HEK293 (cell line): ENCODE results near the gene HOXA3.

Source experiments
- KLF16 ChIP-seq: fragments of 450-650 bp; formaldehyde crosslinking; IDR thresholded peaks from 2 replicates; pipeline ENCODE4 v1.5.1; 2017; ENCODE audit warnings: missing biosample characterization, missing genetic modification characterization
- KLF8 ChIP-seq: fragments of 450-650 bp; formaldehyde crosslinking; IDR thresholded peaks from 2 replicates; pipeline ENCODE4 v1.5.1; 2016; ENCODE audit warnings: missing biosample characterization, missing genetic modification characterization
- KLF9 ChIP-seq: fragments of 450-650 bp; formaldehyde crosslinking; IDR thresholded peaks from 2 replicates; pipeline ENCODE4 v1.5.1; 2016; ENCODE audit warnings: missing biosample characterization, missing genetic modification characterization, low read depth
- OSR2 ChIP-seq: fragments of 450-650 bp; formaldehyde crosslinking; IDR thresholded peaks from 2 replicates; pipeline ENCODE4 v1.5.1; 2016; ENCODE audit warnings: missing biosample characterization, missing genetic modification characterization
- SALL2 ChIP-seq: fragments of 450-650 bp; formaldehyde crosslinking; IDR thresholded peaks from 2 replicates; pipeline ENCODE4 v1.5.0; 2017; ENCODE audit warnings: missing biosample characterization, mild to moderate bottlenecking, missing genetic modification characterization, borderline replicate concordance
- SCRT2 ChIP-seq: fragments of 450-650 bp; formaldehyde crosslinking; IDR thresholded peaks from 2 replicates; pipeline ENCODE4 v1.5.1; 2016; ENCODE audit warnings: missing biosample characterization, missing genetic modification characterization
- SP2 ChIP-seq: fragments of 450-650 bp; formaldehyde crosslinking; IDR thresholded peaks from 2 replicates; pipeline ENCODE4 v1.5.1; 2016; ENCODE audit warnings: missing biosample characterization, missing genetic modification characterization
- SP3 ChIP-seq: fragments of 450-650 bp; formaldehyde crosslinking; IDR thresholded peaks from 2 replicates; pipeline ENCODE4 v1.5.1; 2016; ENCODE audit warnings: missing biosample characterization, missing genetic modification characterization
- YY2 ChIP-seq: fragments of 450-650 bp; formaldehyde crosslinking; IDR thresholded peaks from 2 replicates; pipeline ENCODE4 v1.5.1; 2016; ENCODE audit warnings: missing biosample characterization, missing genetic modification characterization
- ZBTB21 ChIP-seq: fragments of 450-650 bp; formaldehyde crosslinking; IDR thresholded peaks from 2 replicates; pipeline ENCODE4 v1.5.1; 2017; ENCODE audit warnings: missing biosample characterization, missing genetic modification characterization
- ZBTB48 ChIP-seq: fragments of 450-650 bp; formaldehyde crosslinking; IDR thresholded peaks from 2 replicates; pipeline ENCODE4 v1.5.1; 2016; ENCODE audit warnings: missing biosample characterization, missing genetic modification characterization
- ZNF114 ChIP-seq: fragments of 450-650 bp; formaldehyde crosslinking; IDR thresholded peaks from 2 replicates; pipeline ENCODE4 v1.5.0; 2017; ENCODE audit warnings: missing biosample characterization, missing genetic modification characterization
- ZNF121 ChIP-seq: fragments of 450-650 bp; formaldehyde crosslinking; IDR thresholded peaks from 2 replicates; pipeline ENCODE4 v1.5.1; 2016; ENCODE audit warnings: missing biosample characterization, missing genetic modification characterization
- ZNF202 ChIP-seq: fragments of 450-650 bp; formaldehyde crosslinking; IDR thresholded peaks from 2 replicates; pipeline ENCODE4 v1.5.1; 2016; ENCODE audit warnings: missing biosample characterization, missing genetic modification characterization, borderline replicate concordance
- ZNF274 ChIP-seq, 2 experiments: fragments of 200-500 bp in 1 of 2; fragments of 450-650 bp in 1 of 2; sonication (Bioruptor generic) in 1 of 2; formaldehyde crosslinking in 1 of 2; IDR thresholded peaks; 2 replicates each; pipeline versions ENCODE4 v1.5.1 to v1.6.1; 2014 to 2016; ENCODE audit warnings: borderline replicate concordance in 1 of 2, inconsistent platforms in 1 of 2, low read length in 1 of 2, missing biosample characterization in 1 of 2, missing genetic modification characterization in 1 of 2
- ZNF350 ChIP-seq: fragments of 450-650 bp; formaldehyde crosslinking; IDR thresholded peaks from 2 replicates; pipeline ENCODE4 v1.5.0; 2017; ENCODE audit warnings: missing biosample characterization, mild to moderate bottlenecking, missing genetic modification characterization
- ZNF433 ChIP-seq: fragments of 450-650 bp; formaldehyde crosslinking; IDR thresholded peaks from 2 replicates; pipeline ENCODE4 v1.5.1; 2016; ENCODE audit warnings: missing biosample characterization, missing genetic modification characterization, low read depth
- ZNF555 ChIP-seq: fragments of 450-650 bp; formaldehyde crosslinking; conservative IDR thresholded peaks from 2 replicates; pipeline ENCODE4 v1.5.1; 2017; ENCODE audit warnings: missing biosample characterization, mild to moderate bottlenecking, missing genetic modification characterization, inconsistent platforms
- ZNF558 ChIP-seq: fragments of 450-650 bp; formaldehyde crosslinking; IDR thresholded peaks from 2 replicates; pipeline ENCODE4 v1.5.1; 2016; ENCODE audit warnings: missing biosample characterization, missing genetic modification characterization
- ZNF596 ChIP-seq: fragments of 450-650 bp; IDR thresholded peaks from 2 replicates; pipeline ENCODE4 v1.5.0; 2018; ENCODE audit warnings: missing biosample characterization, mild to moderate bottlenecking, missing genetic modification characterization, moderate library complexity
- ZNF623 ChIP-seq: fragments of 450-650 bp; formaldehyde crosslinking; IDR thresholded peaks from 2 replicates; pipeline ENCODE4 v1.5.1; 2016; ENCODE audit warnings: missing biosample characterization, missing genetic modification characterization
- ZNF707 ChIP-seq: fragments of 450-650 bp; formaldehyde crosslinking; IDR thresholded peaks from 2 replicates; pipeline ENCODE4 v1.5.1; 2016; ENCODE audit warnings: missing biosample characterization, missing genetic modification characterization
- ZNF747 ChIP-seq: fragments of 450-650 bp; formaldehyde crosslinking; IDR thresholded peaks from 2 replicates; pipeline ENCODE4 v1.5.1; 2016; ENCODE audit warnings: missing biosample characterization, missing genetic modification characterization
- TF ChIP-seq, protein P1 (sequence below): fragments of 450-650 bp; formaldehyde crosslinking; IDR thresholded peaks from 2 replicates; pipeline ENCODE4 v1.5.1; 2016; ENCODE audit warnings: missing biosample characterization, missing genetic modification characterization
- TF ChIP-seq, protein P2 (sequence below): fragments of 450-650 bp; formaldehyde crosslinking; IDR thresholded peaks from 2 replicates; pipeline ENCODE4 v1.5.1; 2016; ENCODE audit warnings: missing biosample characterization, missing genetic modification characterization
- TF ChIP-seq, protein P3 (sequence below): fragments of 450-650 bp; formaldehyde crosslinking; IDR thresholded peaks from 2 replicates; pipeline ENCODE4 v1.5.1; 2016; ENCODE audit warnings: missing biosample characterization, missing genetic modification characterization
- TF ChIP-seq, protein P4 (sequence below): fragments of 450-650 bp; formaldehyde crosslinking; IDR thresholded peaks from 2 replicates; pipeline ENCODE4 v1.5.1; 2017; ENCODE audit warnings: missing biosample characterization, mild to moderate bottlenecking, missing genetic modification characterization, moderate library complexity
- TF ChIP-seq, protein P5 (sequence below): fragments of 450-650 bp; formaldehyde crosslinking; IDR thresholded peaks from 2 replicates; pipeline ENCODE4 v1.5.1; 2017; ENCODE audit warnings: missing biosample characterization, missing genetic modification characterization

HOXA3 gene

DNA sequence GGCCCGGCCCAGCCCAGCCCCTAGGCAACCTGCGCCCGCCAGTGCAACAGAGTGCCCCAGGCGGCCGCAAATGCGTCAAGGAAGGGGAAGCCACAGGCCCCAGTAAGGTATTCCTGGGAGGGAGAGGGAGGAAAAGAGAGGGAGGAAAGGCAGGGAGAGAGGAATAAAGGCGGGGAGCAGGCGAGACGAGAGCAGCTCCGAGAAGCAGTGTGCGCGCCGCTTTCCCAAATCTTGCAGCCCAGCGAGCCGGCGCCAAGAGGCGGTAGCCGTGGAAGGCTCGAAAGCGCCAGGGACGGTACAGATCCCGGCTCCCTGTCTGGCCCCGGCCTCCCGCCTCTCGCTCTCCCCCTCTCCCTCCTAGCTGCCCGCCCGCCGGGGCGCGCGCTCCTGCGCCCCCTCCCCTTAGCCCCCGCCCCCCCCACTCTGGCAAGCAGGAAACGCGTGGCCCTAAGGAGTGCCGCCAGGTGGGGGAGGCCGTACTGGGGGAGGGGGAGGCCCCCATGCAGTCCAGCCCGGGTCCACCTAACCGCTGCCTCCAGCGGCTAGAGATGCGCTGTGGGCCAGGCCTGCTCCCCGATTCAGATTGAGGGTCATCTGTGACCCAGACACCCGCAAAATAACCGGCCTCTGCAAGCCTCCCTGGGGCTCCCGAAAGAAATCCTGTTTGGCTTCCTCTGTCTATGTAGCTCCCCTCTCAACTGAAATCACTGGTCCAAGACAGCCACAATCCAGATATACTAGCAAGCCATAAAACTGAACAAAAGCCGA, 17.5 kb upstream of the HOXA3 start (continued):
- TF ChIP-seq, protein P1, sequence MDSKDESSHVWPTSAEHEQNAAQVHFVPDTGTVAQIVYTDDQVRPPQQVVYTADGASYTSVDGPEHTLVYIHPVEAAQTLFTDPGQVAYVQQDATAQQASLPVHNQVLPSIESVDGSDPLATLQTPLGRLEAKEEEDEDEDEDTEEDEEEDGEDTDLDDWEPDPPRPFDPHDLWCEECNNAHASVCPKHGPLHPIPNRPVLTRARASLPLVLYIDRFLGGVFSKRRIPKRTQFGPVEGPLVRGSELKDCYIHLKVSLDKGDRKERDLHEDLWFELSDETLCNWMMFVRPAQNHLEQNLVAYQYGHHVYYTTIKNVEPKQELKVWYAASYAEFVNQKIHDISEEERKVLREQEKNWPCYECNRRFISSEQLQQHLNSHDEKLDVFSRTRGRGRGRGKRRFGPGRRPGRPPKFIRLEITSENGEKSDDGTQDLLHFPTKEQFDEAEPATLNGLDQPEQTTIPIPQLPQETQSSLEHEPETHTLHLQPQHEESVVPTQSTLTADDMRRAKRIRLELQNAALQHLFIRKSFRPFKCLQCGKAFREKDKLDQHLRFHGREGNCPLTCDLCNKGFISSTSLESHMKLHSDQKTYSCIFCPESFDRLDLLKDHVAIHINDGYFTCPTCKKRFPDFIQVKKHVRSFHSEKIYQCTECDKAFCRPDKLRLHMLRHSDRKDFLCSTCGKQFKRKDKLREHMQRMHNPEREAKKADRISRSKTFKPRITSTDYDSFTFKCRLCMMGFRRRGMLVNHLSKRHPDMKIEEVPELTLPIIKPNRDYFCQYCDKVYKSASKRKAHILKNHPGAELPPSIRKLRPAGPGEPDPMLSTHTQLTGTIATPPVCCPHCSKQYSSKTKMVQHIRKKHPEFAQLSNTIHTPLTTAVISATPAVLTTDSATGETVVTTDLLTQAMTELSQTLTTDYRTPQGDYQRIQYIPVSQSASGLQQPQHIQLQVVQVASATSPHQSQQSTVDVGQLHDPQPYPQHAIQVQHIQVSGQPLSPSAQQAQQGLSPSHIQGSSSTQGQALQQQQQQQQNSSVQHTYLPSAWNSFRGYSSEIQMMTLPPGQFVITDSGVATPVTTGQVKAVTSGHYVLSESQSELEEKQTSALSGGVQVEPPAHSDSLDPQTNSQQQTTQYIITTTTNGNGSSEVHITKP: peak; percentile 72; the same call in 1 of the 2 replicates
- TF ChIP-seq ZNF274 (IDR thresholded peaks at IDR 0.05; ENCODE audit: low read length) (no peak), ZNF274 (tag by site-specific recombination; IDR thresholded peaks at IDR 0.05; ENCODE audit: borderline replicate concordance) (no peak), ZNF114 (tag by site-specific recombination) (no peak), ZNF202 (tag by site-specific recombination) (no peak), ZNF623 (tag by site-specific recombination) (no peak), ZNF747 (tag by site-specific recombination) (no peak), ZNF596 (no peak), SCRT2 (no peak), ZBTB48 (peak; percentile 37; the same call in 1 of the 2 replicates), ZNF350 (no peak), SALL2 (tag by site-specific recombination) (no peak), KLF8 (tag by site-specific recombination) (peak; percentile 77), ZNF121 (tag by site-specific recombination) (no peak), ZNF433 (tag by site-specific recombination) (no peak), ZNF707 (no peak), SP3 (tag by site-specific recombination) (0 out of 2 replicates have a peak, but pooled peaks have one; percentile 19), ZNF558 (tag by site-specific recombination) (no peak), KLF16 (0 out of 2 replicates have a peak, but pooled peaks have one; percentile 12), KLF9 (no peak), OSR2 (tag by site-specific recombination) (no peak), SP2 (tag by site-specific recombination) (peak; percentile 56), ZBTB21 (no peak), ZNF555 (tag by site-specific recombination) (no peak), YY2 (tag by site-specific recombination) (no peak)
- TF ChIP-seq, protein P2, sequence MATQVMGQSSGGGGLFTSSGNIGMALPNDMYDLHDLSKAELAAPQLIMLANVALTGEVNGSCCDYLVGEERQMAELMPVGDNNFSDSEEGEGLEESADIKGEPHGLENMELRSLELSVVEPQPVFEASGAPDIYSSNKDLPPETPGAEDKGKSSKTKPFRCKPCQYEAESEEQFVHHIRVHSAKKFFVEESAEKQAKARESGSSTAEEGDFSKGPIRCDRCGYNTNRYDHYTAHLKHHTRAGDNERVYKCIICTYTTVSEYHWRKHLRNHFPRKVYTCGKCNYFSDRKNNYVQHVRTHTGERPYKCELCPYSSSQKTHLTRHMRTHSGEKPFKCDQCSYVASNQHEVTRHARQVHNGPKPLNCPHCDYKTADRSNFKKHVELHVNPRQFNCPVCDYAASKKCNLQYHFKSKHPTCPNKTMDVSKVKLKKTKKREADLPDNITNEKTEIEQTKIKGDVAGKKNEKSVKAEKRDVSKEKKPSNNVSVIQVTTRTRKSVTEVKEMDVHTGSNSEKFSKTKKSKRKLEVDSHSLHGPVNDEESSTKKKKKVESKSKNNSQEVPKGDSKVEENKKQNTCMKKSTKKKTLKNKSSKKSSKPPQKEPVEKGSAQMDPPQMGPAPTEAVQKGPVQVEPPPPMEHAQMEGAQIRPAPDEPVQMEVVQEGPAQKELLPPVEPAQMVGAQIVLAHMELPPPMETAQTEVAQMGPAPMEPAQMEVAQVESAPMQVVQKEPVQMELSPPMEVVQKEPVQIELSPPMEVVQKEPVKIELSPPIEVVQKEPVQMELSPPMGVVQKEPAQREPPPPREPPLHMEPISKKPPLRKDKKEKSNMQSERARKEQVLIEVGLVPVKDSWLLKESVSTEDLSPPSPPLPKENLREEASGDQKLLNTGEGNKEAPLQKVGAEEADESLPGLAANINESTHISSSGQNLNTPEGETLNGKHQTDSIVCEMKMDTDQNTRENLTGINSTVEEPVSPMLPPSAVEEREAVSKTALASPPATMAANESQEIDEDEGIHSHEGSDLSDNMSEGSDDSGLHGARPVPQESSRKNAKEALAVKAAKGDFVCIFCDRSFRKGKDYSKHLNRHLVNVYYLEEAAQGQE (tag by site-specific recombination): no peak
- TF ChIP-seq, protein P3, sequence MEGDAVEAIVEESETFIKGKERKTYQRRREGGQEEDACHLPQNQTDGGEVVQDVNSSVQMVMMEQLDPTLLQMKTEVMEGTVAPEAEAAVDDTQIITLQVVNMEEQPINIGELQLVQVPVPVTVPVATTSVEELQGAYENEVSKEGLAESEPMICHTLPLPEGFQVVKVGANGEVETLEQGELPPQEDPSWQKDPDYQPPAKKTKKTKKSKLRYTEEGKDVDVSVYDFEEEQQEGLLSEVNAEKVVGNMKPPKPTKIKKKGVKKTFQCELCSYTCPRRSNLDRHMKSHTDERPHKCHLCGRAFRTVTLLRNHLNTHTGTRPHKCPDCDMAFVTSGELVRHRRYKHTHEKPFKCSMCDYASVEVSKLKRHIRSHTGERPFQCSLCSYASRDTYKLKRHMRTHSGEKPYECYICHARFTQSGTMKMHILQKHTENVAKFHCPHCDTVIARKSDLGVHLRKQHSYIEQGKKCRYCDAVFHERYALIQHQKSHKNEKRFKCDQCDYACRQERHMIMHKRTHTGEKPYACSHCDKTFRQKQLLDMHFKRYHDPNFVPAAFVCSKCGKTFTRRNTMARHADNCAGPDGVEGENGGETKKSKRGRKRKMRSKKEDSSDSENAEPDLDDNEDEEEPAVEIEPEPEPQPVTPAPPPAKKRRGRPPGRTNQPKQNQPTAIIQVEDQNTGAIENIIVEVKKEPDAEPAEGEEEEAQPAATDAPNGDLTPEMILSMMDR: no peak
- TF ChIP-seq, protein P4, sequence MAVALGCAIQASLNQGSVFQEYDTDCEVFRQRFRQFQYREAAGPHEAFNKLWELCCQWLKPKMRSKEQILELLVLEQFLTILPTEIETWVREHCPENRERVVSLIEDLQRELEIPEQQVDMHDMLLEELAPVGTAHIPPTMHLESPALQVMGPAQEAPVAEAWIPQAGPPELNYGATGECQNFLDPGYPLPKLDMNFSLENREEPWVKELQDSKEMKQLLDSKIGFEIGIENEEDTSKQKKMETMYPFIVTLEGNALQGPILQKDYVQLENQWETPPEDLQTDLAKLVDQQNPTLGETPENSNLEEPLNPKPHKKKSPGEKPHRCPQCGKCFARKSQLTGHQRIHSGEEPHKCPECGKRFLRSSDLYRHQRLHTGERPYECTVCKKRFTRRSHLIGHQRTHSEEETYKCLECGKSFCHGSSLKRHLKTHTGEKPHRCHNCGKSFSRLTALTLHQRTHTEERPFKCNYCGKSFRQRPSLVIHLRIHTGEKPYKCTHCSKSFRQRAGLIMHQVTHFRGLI (tag by site-specific recombination): no peak
- TF ChIP-seq, protein P5, sequence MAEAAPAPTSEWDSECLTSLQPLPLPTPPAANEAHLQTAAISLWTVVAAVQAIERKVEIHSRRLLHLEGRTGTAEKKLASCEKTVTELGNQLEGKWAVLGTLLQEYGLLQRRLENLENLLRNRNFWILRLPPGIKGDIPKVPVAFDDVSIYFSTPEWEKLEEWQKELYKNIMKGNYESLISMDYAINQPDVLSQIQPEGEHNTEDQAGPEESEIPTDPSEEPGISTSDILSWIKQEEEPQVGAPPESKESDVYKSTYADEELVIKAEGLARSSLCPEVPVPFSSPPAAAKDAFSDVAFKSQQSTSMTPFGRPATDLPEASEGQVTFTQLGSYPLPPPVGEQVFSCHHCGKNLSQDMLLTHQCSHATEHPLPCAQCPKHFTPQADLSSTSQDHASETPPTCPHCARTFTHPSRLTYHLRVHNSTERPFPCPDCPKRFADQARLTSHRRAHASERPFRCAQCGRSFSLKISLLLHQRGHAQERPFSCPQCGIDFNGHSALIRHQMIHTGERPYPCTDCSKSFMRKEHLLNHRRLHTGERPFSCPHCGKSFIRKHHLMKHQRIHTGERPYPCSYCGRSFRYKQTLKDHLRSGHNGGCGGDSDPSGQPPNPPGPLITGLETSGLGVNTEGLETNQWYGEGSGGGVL (tag by site-specific recombination): peak; percentile 86
